HG03457 (cell line): ENCODE data around the gene AIG1.
"Not testable (repeated sequence)": the region's sequence is repeated elsewhere in the genome, so short reads cannot be mapped to it uniquely, and the experiment has no call there.

ENCODE experiments used
- ATAC-seq: cut with Tn5 transposase; IDR thresholded peaks from one replicate; pipeline ENCODE4 v1.9.1; 2021; ENCODE audit warnings: moderate number of reproducible peaks; ENCODE audit not compliant: unreplicated experiment

Gene AIG1, protein sequence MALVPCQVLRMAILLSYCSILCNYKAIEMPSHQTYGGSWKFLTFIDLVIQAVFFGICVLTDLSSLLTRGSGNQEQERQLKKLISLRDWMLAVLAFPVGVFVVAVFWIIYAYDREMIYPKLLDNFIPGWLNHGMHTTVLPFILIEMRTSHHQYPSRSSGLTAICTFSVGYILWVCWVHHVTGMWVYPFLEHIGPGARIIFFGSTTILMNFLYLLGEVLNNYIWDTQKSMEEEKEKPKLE

DNA sequence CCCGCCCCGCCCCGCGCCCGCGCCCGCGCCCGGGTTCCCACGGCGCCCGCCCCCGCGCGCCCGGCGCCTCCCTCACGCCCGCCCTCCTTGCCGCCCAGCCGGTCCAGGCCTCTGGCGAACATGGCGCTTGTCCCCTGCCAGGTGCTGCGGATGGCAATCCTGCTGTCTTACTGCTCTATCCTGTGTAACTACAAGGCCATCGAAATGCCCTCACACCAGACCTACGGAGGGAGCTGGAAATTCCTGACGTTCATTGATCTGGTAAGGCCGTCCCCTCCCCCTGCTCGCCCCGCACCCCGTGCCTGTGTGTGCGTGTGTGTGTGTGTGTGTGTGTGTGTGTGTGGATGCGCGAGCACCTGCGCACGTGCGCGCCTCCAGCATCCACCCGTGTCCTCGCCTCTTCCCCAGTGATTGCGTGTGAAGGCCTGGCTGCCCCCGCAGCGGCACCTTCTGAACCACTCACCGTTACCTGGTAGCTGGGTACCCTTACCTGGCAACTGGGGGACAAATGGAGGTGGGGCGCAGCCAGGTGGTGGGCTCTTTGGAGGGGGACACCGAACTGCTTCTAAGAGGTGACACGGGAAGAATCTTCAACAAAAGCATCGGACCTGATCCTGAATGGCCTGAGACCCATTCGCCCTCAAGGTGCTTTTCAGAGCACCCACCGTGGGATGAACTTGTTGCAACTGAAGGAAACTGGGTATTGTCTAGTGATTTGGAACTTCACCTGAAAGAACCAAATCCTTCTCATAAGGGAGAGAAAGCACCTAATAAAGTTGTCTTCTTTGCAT, at the start of gene AIG1:
TSS of gene AIG1 (plus strand) at position 84 of the 791 bp plus-strand sequence. CDS start at position 121, 37 bp downstream.
- ATAC-seq: peak; percentile 60

DNA sequence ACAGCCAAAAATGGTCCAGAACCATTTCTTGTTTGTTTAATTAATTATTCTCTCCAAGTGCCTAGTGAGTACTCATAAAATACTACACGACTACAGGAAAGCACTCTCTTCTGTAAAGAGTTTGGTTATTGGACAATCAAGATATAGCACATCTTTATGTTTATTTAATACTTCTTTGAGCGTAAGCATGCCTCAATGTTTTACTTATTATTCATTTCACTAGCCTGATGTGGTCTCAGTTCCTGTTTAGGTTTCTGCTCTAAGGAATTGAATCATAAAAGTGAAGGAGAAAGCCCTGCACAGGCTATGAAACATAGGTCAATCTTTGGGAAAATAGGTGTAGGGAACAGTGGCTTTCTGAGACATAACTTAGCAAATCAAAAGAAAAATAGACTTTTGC, 45.9 kb upstream of the AIG1 start:
- ATAC-seq: no peak

DNA sequence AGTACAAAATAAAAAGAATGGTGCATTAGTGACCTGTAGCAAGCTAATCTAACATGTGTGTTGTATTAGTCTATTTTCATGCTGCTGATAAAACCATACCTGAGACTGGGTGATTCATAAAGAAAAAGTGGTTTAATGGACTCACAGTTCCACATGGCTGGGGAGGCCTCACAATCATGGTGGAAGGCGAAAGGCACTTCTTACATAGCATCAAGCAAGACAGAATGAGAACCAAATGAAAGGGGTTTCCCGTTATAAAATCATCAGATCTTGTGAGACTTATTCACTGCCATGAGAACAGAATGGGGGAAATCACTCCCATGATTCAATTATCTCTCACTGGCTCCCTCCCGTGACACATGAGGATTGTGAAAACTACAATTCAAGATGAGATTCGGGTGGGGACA, 45.4 kb upstream of the AIG1 start:
- no peak for ATAC-seq

DNA sequence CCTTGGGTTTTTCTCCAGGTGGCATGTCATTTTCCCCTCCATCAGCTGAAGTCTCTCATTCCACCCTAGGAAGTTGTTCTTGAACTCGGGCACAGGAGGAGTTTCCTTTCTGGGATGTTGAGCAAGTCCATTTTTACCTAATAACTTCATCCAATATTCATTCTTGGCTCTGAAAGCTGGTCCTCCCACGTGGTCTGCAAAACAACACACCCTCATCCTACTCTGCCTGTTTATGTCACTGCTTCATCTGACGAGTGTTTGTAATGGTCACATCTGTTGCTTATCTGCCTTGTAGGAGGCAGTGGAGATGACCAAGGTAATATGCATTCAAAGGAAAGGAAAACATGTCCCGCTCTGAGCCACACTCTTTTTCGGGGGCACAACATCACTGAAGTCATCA, 41.7 kb upstream of the AIG1 start:
- ATAC-seq: no peak

- ATAC-seq: not testable (repeated sequence)
These were observed 39.8 kb upstream of the AIG1 start for GRCh38 chr6:143020862-143021261.

DNA sequence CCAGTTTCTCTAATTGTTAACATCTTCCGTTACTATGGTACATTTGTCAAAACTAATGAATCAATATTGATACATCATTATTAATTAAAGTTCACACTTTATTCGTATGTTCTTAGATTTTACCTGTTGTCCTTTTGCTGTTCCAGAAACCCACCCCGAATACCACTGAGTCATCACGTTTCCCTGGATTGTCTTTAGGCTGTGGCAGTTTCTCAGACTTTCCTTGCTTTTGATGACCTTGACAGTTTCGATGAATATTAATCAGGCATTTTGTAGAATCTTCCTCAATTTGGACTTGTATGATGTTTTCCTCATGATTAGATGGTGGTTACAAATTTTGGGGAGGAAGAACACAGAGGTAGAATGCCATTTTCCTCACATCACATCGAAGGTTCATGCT, 39.1 kb upstream of the AIG1 start:
- ATAC-seq: no peak

GRCh38 chr6:143022587-143022986, 38.1 kb upstream of the AIG1 start:
- ATAC-seq: no peak

DNA sequence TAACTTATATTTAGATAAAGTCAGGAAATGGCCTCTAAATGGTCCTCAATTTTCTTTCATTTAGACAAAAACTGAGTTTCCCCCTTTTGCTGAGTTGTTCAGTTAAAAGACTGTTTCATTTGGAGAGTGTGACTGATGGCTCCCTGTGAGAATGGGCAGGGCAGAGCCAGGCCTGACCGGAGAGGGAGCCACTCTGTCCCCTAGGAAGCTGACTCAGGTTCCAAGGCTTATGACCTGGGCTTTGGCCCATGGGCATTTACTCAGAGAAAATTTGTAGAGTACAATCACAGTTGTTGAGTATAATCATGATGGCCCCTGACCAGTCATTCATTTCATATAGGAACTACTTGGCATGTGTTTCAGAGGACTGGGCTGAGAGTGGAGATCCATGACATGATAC, 37.0 kb upstream of the AIG1 start:
- ATAC-seq: no peak

DNA sequence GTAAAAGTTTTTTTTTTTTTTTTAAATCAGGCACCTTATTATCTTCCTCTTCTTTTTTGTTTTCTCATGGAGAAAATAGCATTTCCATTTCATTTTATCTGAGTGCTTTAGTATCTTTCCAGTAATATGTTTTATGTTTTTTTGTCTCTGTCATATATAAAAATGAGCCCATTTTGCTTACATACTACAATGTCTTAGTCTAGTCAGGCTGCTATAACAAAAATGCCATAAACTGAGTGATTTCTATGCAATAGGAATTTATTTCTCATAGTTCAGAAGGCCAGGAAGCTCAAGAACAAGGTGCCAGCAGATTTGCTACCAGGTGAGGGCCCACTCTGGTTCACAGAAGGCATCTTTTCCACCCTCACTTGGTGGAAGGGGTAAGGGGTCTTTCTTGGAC, 35.7 kb upstream of the AIG1 start:
- ATAC-seq: no peak

- no peak for ATAC-seq
These were observed 33.8 kb upstream of the AIG1 start for GRCh38 chr6:143026696-143027449.

- no peak for ATAC-seq
These were observed 25.9 kb upstream of the AIG1 start for GRCh38 chr6:143034689-143035334.

DNA sequence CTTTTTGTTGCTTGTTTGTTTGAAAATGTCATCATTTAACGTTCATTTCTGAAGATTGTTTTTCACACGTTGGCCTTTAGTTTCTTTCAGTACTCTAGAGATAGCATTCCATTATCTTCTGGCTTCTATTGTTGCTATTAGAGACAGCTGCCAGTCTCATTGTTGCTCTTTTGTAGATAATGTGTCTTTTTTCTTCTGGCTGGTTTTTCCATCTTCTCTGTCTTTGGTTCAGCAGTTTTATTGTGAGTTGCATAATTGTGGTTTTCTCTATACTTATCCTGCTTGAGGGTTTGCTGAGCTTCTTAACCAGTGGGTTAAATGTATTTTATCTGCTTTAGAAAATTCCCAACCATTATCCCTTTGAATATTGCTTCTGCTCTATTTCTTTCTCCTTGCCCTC, 23.2 kb upstream of the AIG1 start:
- no peak for ATAC-seq

GRCh38 chr6:143038833-143039232, 21.9 kb upstream of the AIG1 start:
- no peak for ATAC-seq

- no peak for ATAC-seq
These were observed 21.1 kb upstream of the AIG1 start for GRCh38 chr6:143039548-143039947.

DNA sequence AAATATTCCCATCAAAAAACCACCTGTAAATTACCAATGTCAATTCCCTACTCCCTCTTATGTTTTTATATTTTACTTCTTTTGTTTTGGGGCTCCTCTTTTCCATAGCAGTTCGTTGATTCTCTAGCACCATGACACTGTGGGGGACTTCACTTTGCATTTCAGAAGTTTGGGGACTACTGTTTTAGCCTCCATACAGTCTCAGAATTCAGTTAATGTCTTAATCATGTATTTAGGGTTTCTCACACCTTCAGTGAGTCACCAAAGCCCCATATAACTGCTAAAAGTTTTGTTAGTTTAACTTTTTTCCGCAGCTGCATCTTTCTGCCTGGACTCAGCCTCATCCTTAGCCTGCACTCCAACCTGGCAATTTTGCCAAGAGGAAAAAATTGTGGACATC, 20.7 kb upstream of the AIG1 start:
- ATAC-seq: no peak

- not testable (repeated sequence) for ATAC-seq
These were observed 16.3 kb upstream of the AIG1 start for GRCh38 chr6:143044345-143044744.

GRCh38 chr6:143049611-143050010, 11.1 kb upstream of the AIG1 start:
- no peak for ATAC-seq

DNA sequence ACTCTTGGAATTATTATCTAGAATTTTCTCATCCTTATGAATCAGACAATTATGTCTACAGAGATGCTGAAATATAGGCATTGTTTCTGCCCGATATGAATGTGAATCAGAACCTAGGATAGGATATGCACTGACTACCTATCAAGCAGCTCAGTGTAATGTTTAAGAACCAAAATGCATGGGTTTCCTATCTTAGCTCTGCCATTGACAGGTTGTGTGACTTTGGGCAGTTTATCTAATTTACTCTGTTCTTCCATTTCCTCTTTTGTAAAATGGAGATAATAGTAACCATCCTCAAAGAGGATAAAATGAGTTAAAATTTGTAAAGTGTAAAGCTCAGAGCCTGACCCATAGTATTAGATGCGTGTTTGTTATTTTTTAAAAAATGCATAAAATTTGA, 10.2 kb upstream of the AIG1 start:
- ATAC-seq: no peak

GRCh38 chr6:143052282-143052681, 8.4 kb upstream of the AIG1 start:
- ATAC-seq: no peak

DNA sequence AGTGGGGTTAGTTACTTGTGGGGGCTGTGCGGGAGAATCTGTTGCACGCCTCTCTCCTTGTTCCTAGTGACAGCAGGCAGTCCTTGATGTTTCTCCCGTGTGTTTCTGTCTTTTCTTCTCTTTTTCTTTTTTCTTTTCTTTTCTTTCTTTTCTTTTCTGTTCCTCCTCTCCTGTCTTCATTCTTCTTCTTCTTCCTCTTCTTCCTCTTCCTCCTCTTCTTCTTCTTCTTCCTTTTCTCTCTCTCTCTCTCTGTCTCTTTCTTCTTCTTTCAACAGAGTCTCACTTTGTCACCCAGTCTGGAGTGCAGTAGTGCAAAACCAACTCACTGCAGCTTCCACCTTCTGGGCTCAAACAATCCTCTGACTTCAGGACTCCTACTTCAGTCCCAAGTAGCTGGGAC, 6.8 kb upstream of the AIG1 start:
- no peak for ATAC-seq

DNA sequence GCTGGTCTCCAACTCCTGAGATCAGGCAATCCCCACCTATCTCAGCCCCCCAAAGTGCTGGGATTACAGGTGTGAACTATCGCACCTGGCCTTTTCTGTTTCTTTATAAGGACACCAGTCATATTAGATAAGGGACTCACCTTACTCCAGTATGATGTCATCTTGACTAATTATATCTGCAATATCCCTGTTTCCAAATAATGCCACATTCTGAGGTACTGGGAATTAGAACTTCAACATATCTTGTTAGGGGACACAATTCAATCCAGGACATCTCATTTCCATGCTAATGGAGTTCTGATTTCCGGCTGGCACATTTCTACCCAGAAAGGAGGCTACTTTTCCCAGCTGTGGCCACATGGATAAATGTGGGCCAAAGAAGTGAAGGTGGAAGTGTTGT, 6.4 kb upstream of the AIG1 start:
- ATAC-seq: no peak
